Measurements from ENCODE around the gene UGT1A6. TPM values are rescaled to one million over a fixed set of nuclear protein-coding genes. Genes with fewer than 3 reads are reported as not detected.

UGT1A6 gene
- total RNA-seq, 1 experiment from 2014 or later: not detected

- H3K27me3 ChIP-seq (ENCODE audit: control insufficient read depth, insufficient read depth, low read length): no peaks in the 10 kb centered on the region
- DNase-seq: no peak
- H3K36me3 ChIP-seq (replicated peaks; ENCODE audit: control insufficient read depth, insufficient read depth, low read length): no peaks in the 10 kb centered on the region
- no peak overlapping the region for H3K4me3 ChIP-seq (ENCODE audit: insufficient read depth, low read depth, low read length)
These were observed 124.7 kb downstream of the UGT1A6 start for GRCh38 chr2:233817361-233817911.

- Histone ChIP-seq H3K4me3 (ENCODE audit: insufficient read depth, low read depth, low read length) (no peak overlapping the region), H3K36me3 (replicated peaks; ENCODE audit: control insufficient read depth, insufficient read depth, low read length) (no peaks in the 10 kb centered on the region), H3K27me3 (ENCODE audit: control insufficient read depth, insufficient read depth, low read length) (no peaks in the 10 kb centered on the region)
- DNase-seq: peak; percentile 41
These were observed 125.4 kb downstream of the UGT1A6 start for GRCh38 chr2:233817995-233818638.

DNA sequence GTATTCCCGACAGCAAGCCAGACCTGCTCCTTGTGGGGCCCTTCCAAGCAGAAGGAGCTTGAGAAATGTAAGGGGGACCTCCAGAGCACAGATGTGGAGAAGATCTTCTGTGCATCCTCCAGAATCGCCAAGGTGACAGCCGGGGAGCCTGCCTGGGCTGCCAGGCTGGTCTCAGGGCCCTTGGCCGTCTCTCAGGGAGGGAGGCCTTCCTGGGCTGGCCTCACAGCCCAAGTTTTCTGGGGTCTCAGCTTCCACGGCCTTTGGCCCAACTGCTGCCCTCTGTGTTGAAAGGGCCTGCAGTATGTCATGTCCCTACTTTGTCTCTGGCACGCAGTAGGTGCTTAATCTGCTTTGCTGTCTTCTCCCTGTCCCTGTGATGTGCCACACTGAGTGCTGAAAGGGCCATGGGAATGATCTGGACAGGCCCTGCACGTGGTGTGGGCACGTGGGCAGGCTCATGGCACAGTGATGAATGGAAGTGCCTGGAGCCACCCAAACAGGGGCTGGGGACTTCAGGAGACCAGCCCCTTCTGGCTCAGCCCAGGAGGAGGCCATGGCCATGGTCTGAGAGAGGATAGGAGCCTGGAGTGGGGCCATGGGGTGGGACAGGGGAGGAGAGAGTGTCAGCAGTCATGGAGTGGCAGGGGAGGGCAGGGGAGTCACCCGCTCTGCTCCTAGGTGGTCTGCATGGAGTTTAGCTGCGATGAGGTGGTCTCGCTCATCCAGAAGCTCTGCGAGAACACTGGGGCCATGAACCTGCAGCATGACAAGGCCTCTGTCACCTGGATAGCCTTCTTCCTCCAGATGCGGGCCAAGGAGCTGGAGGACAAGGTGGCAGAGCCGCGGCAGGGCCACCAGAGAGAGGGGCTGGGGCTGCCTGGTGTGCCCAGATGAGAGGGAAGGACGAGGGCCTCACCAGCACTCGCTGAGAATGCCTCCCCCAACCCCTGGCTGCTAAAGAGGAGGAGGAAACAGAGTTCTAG, 126.2 kb downstream of the UGT1A6 start:
- Histone ChIP-seq H3K27me3 (ENCODE audit: control insufficient read depth, insufficient read depth, low read length) (no peaks in the 10 kb centered on the region), H3K36me3 (replicated peaks; ENCODE audit: control insufficient read depth, insufficient read depth, low read length) (no peaks in the 10 kb centered on the region)

DNA sequence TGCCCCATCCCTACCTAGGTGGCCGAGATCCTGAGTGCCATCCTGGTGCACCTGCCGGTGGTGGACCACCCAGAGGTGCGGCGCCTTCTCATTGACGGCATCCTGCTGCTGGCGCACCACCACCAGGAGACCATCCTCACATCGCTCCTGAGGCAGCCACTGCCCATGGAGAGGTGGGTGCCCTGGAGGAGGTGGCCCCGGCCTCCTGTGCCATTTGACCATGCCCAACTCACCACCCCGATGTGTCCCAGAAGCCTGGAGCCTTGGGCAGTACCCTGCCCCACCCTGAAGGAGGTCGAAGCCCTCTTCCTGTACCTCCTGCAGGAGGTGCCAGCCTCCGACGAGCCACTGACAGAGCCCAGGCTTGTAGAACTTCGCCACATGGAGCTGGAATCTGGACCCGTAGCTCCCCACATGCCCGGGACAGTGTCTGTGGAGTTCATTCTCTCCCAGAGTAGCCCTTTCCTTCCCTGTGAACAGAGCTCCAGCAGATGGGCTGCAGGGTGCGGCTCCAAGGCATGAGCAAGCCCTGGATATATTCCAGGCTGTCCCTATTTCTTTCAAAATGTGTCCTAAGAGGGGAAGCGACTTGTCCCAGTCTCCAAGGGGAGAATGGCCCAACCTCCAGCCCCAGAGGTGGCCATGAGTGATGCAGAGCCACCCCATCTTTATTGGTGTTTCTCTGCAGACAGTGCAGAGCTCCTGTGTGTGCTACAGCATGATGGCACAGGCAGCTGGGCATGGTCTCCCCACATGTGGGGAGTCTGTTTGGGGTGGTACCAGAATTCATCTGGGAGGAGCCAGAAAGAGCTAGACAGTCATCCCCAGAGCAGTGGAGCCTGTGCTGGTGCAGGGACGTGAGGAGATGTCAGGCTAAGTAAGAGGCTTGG, 127.4 kb downstream of the UGT1A6 start:
- H3K36me3 ChIP-seq (replicated peaks; ENCODE audit: control insufficient read depth, insufficient read depth, low read length): no peaks in the 10 kb centered on the region
- no peak for DNase-seq
- H3K27me3 ChIP-seq (ENCODE audit: control insufficient read depth, insufficient read depth, low read length): no peaks in the 10 kb centered on the region
- no peak overlapping the region for H3K4me3 ChIP-seq (ENCODE audit: insufficient read depth, low read depth, low read length)

More for the DNA sequence above, 126.2 kb downstream of the UGT1A6 start:
- no peak overlapping the region for H3K4me3 ChIP-seq (ENCODE audit: insufficient read depth, low read depth, low read length)
- no peak for DNase-seq

DNA sequence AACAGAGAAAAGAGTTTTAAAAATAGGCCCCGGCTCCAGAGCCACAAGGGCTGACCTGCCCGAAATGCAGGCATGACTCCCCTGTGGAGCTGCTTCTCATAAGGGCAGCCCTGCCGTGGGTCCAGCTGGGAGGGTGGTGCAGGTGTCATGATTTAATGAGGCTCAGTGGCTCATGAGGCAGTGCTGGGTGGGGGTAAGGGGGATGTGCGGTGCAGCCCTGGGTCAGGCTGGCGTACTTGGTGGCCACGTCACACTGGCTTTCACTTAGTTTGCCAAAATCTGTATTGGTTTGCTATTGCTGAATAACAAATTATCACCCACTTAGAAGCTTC, 128.1 kb downstream of the UGT1A6 start:
- no peak for DNase-seq
- H3K4me3 ChIP-seq (ENCODE audit: insufficient read depth, low read depth, low read length): no peak overlapping the region
- no peaks in the 10 kb centered on the region for H3K27me3 ChIP-seq (ENCODE audit: control insufficient read depth, insufficient read depth, low read length)
- no peaks in the 10 kb centered on the region for H3K36me3 ChIP-seq (replicated peaks; ENCODE audit: control insufficient read depth, insufficient read depth, low read length)

- Histone ChIP-seq H3K4me3 (ENCODE audit: insufficient read depth, low read depth, low read length) (no peak overlapping the region), H3K36me3 (replicated peaks; ENCODE audit: control insufficient read depth, insufficient read depth, low read length) (no peaks in the 10 kb centered on the region), H3K27me3 (ENCODE audit: control insufficient read depth, insufficient read depth, low read length) (no peaks in the 10 kb centered on the region)
- DNase-seq: peak; percentile 38
These were observed 128.5 kb downstream of the UGT1A6 start for GRCh38 chr2:233821196-233821595.

DNA sequence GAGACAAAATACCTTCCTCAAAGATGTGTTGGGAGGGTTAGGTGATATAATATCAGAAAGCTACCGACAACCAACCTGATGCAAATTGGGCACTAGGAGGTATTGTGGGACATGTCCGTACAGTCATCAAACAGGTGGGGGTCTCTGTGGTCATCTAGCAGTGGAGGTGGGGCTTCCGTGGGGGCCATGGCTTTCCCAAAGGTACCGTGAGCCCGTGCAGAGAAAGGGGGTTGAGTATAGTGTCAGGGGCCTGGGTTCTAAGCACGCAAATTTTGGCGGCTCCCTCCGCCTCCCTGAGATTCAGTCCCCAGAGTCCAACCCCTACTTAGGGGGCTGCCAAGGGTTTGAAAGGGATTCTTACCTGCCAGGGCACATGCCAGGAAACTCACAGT, 129.0 kb downstream of the UGT1A6 start:
- Histone ChIP-seq H3K4me3 (ENCODE audit: insufficient read depth, low read depth, low read length) (no peak overlapping the region), H3K27me3 (ENCODE audit: control insufficient read depth, insufficient read depth, low read length) (no peaks in the 10 kb centered on the region), H3K36me3 (replicated peaks; ENCODE audit: control insufficient read depth, insufficient read depth, low read length) (no peaks in the 10 kb centered on the region)
- DNase-seq: no peak

- H3K4me3 ChIP-seq (ENCODE audit: insufficient read depth, low read depth, low read length): no peak overlapping the region
- H3K36me3 ChIP-seq (replicated peaks; ENCODE audit: control insufficient read depth, insufficient read depth, low read length): no peaks in the 10 kb centered on the region
- DNase-seq: peak; percentile 56
- no peaks in the 10 kb centered on the region for H3K27me3 ChIP-seq (ENCODE audit: control insufficient read depth, insufficient read depth, low read length)
These were observed 129.5 kb downstream of the UGT1A6 start for GRCh38 chr2:233822101-233822771.

Other genes starting within 250 kb of the UGT1A6 start
- gene USP40, start 126.1 kb upstream of the UGT1A6 start, total RNA-seq (2014; rRNA removed; shearing (Covaris generic)): 10.8 and 23.1 TPM in 2 replicates
- gene UGT1A8, start 75.3 kb upstream of the UGT1A6 start, total RNA-seq (2014; rRNA removed; shearing (Covaris generic)): 0.22 TPM in 1 of 2 replicates, not detected in the other
- not detected in 2 replicates for gene UGT1A10, start 56.4 kb upstream of the UGT1A6 start, total RNA-seq (2014; rRNA removed; shearing (Covaris generic))
- gene UGT1A9, start 21.0 kb upstream of the UGT1A6 start, total RNA-seq (2014; rRNA removed; shearing (Covaris generic)): not detected in 2 replicates
- gene UGT1A7, start 11.0 kb upstream of the UGT1A6 start, total RNA-seq (2014; rRNA removed; shearing (Covaris generic)): 0.07 TPM in 1 of 2 replicates, not detected in the other
- not detected in 2 replicates for gene UGT1A5, start 20.0 kb downstream of the UGT1A6 start, total RNA-seq (2014; rRNA removed; shearing (Covaris generic))
- gene UGT1A4, start 25.8 kb downstream of the UGT1A6 start, total RNA-seq (2014; rRNA removed; shearing (Covaris generic)): 0.07 TPM in 1 of 2 replicates, not detected in the other
- not detected in 2 replicates for gene UGT1A3, start 36.2 kb downstream of the UGT1A6 start, total RNA-seq (2014; rRNA removed; shearing (Covaris generic))
- gene UGT1A1, start 67.4 kb downstream of the UGT1A6 start, total RNA-seq (2014; rRNA removed; shearing (Covaris generic)): not detected in 2 replicates
- gene MROH2A, start 85.4 kb downstream of the UGT1A6 start, total RNA-seq (2014; rRNA removed; shearing (Covaris generic)): not detected in 2 replicates
- 61.6 and 84.5 TPM in 2 replicates for gene HJURP, start 161.6 kb downstream of the UGT1A6 start, total RNA-seq (2014; rRNA removed; shearing (Covaris generic))
- gene TRPM8, start 224.5 kb downstream of the UGT1A6 start, total RNA-seq (2014; rRNA removed; shearing (Covaris generic)): 0.31 TPM in 1 of 2 replicates, not detected in the other